GM19455 (cell line): ENCODE measurements around the gene RAD9A.

Source experiments
- ATAC-seq: cut with Tn5 transposase; IDR thresholded peaks from one replicate; pipeline ENCODE4 v1.9.1; 2021; ENCODE audit not compliant: unreplicated experiment

Gene RAD9A

DNA sequence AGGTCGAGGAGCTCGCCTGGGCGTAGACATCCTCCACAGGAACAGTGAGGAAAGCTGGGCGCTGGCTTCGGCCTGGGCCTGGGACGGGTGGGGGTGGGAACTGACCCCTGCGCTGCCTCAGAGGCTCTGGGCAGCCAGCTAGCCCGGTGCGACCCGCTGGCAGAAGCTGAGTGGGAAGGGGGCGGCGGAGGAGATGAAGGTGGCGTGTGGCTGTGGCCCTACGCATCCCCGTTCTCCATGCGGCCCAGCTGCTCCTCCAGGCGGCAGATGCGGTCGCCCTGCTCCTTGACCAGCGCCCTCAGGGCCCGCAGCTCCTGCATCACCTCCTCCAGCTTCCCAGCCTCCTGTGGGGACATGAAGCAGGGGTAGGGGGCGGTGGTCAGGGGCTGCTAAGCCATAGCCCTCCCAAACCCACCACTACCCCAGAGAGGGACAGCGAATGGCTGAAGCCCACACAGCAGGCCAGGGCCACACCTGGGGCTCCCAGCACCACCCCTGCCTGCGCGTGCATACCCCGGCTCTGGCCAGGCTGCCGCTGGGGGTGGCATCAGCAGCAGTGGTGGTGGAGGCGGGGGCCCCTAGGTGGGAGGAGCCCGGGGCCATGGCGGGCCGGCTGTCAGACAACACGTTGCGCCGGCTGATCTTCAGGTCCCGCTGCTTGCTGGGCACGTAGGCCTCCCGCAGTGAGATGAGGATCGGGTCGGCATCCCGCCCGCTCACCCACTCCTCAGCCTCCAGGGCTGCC lies 46.5 kb downstream of the RAD9A start:
- no peak for ATAC-seq

DNA sequence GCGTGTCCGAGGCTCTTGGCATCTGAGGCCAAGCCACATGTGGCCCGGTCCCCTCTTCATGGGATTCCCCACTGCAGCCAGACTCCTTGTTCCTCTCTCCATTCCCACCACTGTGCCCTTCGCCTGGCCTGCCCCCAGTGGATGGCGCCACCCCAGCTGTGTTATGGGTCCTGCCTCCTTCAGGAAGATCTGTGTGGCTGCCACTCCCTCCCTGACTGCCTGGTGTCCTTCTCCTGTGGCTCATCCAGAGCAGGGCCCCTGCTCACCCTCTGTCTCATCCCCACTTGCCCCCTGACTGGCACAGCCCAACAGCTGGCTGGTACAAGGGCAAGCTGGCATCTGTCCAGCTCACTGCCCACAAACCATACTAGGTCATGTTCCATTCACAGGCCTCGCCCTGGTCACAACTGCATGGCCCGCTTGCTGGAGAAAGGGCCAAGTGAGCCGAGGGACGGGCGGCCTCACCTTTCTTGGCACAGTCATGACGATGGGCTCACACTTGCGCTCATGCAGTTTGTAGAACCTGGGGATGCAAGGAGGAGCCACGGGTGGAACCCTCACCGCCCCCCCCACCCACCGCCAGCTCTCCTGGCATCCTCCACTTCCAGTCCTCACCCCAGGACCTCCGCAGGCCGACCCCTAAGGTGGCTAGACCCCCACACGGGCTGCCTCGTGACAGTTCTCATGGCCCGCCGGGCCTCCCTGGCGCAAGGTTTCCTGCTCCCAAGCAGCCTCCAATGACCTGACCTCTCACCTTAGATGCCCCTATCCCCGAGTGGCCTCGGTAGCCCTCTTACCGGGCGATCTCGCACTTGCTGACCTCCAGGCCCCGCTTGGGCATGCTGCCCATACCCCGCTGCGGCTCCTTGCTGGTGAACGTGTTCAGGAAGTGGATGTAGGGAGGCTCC lies 47.8 kb downstream of the RAD9A start:
- ATAC-seq = no peak

- no peak for ATAC-seq
Observed at GRCh38 chr11:67440229-67441097, 48.7 kb downstream of the RAD9A start.

- no peak for ATAC-seq
Observed at GRCh38 chr11:67441098-67441563, 49.3 kb downstream of the RAD9A start.

- ATAC-seq = no peak
Observed at GRCh38 chr11:67441731-67442351, 50.1 kb downstream of the RAD9A start.

- ATAC-seq = no peak
Observed at GRCh38 chr11:67442504-67443404, 51.0 kb downstream of the RAD9A start.

- no peak for ATAC-seq
Observed at GRCh38 chr11:67445515-67445914, 53.7 kb downstream of the RAD9A start.
